ENCODE data around the gene KNSTRN.

DNA sequence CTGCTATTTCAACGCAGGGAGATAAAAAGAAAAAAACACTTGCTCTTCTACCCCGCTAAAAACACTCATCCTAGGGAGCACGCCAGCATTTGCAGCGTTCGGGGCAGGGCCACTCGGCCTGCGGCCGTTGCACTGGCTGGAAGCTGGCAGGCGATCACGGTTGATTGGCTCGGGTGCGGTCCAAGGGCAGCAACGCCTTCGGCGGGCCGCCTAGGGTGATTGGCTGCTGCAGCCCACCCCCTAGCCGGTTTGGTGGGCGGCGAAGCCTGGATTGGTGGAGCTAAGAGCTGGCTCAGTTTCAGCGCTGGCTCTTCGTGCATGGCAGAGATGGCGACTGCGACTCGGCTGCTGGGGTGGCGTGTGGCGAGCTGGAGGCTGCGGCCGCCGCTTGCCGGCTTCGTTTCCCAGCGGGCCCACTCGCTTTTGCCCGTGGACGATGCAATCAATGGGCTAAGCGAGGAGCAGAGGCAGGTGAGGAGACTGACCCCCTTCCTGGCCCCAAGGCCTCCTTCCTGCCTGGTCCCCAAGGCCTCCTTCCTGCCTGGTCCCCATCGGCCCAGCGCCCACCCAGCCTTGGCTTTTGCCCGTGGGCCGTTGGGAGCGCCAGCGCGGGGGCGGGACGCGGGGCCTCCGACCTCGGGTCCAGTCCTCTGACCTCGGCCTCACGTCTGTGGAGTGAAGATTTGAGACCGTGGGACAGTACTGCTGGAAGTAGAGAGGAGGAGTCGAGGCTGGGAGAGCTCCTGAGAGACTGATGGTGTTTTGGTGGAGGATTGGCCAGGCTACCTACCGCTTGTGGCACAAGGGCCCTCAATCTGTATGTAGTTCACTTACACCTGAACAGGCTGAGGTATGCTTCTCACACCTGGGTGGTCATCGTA is 23.2 kb downstream of the KNSTRN start, which contains the start of gene IVD:
- TF ChIP-seq, protein P1, sequence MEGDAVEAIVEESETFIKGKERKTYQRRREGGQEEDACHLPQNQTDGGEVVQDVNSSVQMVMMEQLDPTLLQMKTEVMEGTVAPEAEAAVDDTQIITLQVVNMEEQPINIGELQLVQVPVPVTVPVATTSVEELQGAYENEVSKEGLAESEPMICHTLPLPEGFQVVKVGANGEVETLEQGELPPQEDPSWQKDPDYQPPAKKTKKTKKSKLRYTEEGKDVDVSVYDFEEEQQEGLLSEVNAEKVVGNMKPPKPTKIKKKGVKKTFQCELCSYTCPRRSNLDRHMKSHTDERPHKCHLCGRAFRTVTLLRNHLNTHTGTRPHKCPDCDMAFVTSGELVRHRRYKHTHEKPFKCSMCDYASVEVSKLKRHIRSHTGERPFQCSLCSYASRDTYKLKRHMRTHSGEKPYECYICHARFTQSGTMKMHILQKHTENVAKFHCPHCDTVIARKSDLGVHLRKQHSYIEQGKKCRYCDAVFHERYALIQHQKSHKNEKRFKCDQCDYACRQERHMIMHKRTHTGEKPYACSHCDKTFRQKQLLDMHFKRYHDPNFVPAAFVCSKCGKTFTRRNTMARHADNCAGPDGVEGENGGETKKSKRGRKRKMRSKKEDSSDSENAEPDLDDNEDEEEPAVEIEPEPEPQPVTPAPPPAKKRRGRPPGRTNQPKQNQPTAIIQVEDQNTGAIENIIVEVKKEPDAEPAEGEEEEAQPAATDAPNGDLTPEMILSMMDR (IDR thresholded peaks at IDR 0.05): no peak
- TF ChIP-seq POLR2A (IDR thresholded peaks at IDR 0.05) (no peak), EP300 (IDR thresholded peaks at IDR 0.05) (no peak)

Measured in stomach (tissue), 4 donors.